NCI-H524 (cell line): ENCODE data around the gene GNB1.

Experiments
- DNase-seq, 2 experiments: peaks; one replicate each; lab custom pipeline; 2025; lab: John Stamatoyannopoulos, UW

GNB1 gene

GRCh38 chr1:1825217-1825616, 65.7 kb downstream of the GNB1 start:
- DNase-seq, result no peak

GRCh38 chr1:1819762-1820161, 71.1 kb downstream of the GNB1 start:
- no peak for DNase-seq

GRCh38 chr1:1817221-1817620, 73.7 kb downstream of the GNB1 start:
- no peak for DNase-seq

GRCh38 chr1:1815606-1816281, 75.1 kb downstream of the GNB1 start:
- no peak for DNase-seq

GRCh38 chr1:1809489-1809888, 81.4 kb downstream of the GNB1 start:
- DNase-seq, result no peak

GRCh38 chr1:1808206-1808605, 82.7 kb downstream of the GNB1 start:
- no peak for DNase-seq

- no peak for DNase-seq
These were observed 84.0 kb downstream of the GNB1 start for GRCh38 chr1:1806890-1807289.

GRCh38 chr1:1804301-1804700, 86.6 kb downstream of the GNB1 start:
- no peak for DNase-seq

GRCh38 chr1:1802871-1803270, 88.0 kb downstream of the GNB1 start:
- DNase-seq, result no peak

GRCh38 chr1:1799716-1800115, 91.2 kb downstream of the GNB1 start:
- DNase-seq, result no peak

GRCh38 chr1:1797731-1798341, 93.1 kb downstream of the GNB1 start:
- DNase-seq, result no peak

GRCh38 chr1:1796466-1796865, 94.4 kb downstream of the GNB1 start:
- no peak for DNase-seq

- no peak for DNase-seq
These were observed 95.9 kb downstream of the GNB1 start for GRCh38 chr1:1794999-1795398.

- DNase-seq, result no peak
These were observed 97.2 kb downstream of the GNB1 start for GRCh38 chr1:1793481-1794244.

GRCh38 chr1:1788646-1789431, 102.0 kb downstream of the GNB1 start:
- no peak for DNase-seq

GRCh38 chr1:1788136-1788535, 102.8 kb downstream of the GNB1 start:
- DNase-seq, result no peak

GRCh38 chr1:1786836-1787605, 103.9 kb downstream of the GNB1 start:
- DNase-seq, result no peak

GRCh38 chr1:1785666-1786065, 105.2 kb downstream of the GNB1 start:
- no peak for DNase-seq

- DNase-seq, result no peak
These were observed 106.0 kb downstream of the GNB1 start for GRCh38 chr1:1784933-1785332.

GRCh38 chr1:1783320-1783719, 107.6 kb downstream of the GNB1 start:
- DNase-seq, result no peak

GRCh38 chr1:1782399-1783221, 108.3 kb downstream of the GNB1 start:
- no peak for DNase-seq
